WTC11 (cell line): ENCODE results near the gene C5AR1. TPM values are rescaled to one million over a fixed set of nuclear protein-coding genes. Genes with fewer than 3 reads are reported as not detected.

Experiments used
- ATAC-seq: fragments of 200-7000 bp; cut with Tn5 transposase; 2 replicates; pipeline ENCODE4 v1.10.0; 2021; ENCODE audit warnings: mild to moderate bottlenecking, moderate library complexity
- CTCF ChIA-PET: fragments of 300-600 bp; sonication (Branson Sonifier 250); formaldehyde crosslinking; loops from one replicate; lab custom pipeline; 2021; ENCODE audit warnings: antibody characterized with exemption; lab: Charles Lee
- POLR2A ChIA-PET: fragments of 350-600 bp; sonication (Branson Sonifier 250); formaldehyde crosslinking; loops from one replicate; lab custom pipeline; 2021; ENCODE audit warnings: antibody characterized with exemption; lab: Charles Lee
- DNase-seq: peaks from one replicate; pipeline ENCODE4 v3.0.0; 2021; ENCODE audit warnings: low spot score
- H3K27ac Mint-ChIP-seq: 2 replicates; pipeline ENCODE4 v1.8.0; 2021; ENCODE audit warnings: mixed read lengths
- H3K27me3 Mint-ChIP-seq: 2 replicates; pipeline ENCODE4 v1.8.0; 2021; ENCODE audit warnings: low read depth, mild to moderate bottlenecking, moderate library complexity, mixed read lengths
- H3K36me3 Mint-ChIP-seq: 2 replicates; pipeline ENCODE4 v1.8.0; 2021; ENCODE audit warnings: mixed read lengths
- H3K4me1 Mint-ChIP-seq: 2 replicates; pipeline ENCODE4 v1.8.0; 2022; ENCODE audit warnings: mixed read lengths
- H3K4me3 Mint-ChIP-seq: 2 replicates; pipeline ENCODE4 v1.8.0; 2021; ENCODE audit warnings: mild to moderate bottlenecking, moderate library complexity, mixed read lengths
- H3K9me3 Mint-ChIP-seq: 2 replicates; pipeline ENCODE4 v1.8.0; 2021; ENCODE audit warnings: mixed read lengths
- ATF1 ChIP-seq: sonication (generic); formaldehyde crosslinking; IDR thresholded peaks from 2 replicates; pipeline ENCODE4 v1.8.1; 2023; ENCODE audit warnings: mild to moderate bottlenecking, moderate library complexity, missing genetic modification reagents
- CREB1 ChIP-seq: sonication (generic); formaldehyde crosslinking; IDR thresholded peaks from 2 replicates; pipeline ENCODE4 v1.8.0; 2023; ENCODE audit warnings: mild to moderate bottlenecking, missing genetic modification reagents
- E2F5 ChIP-seq: sonication (generic); formaldehyde crosslinking; IDR thresholded peaks from 2 replicates; pipeline ENCODE4 v1.8.1; 2022; ENCODE audit warnings: mild to moderate bottlenecking, moderate library complexity, missing genetic modification reagents
- EMX1 ChIP-seq: fragments of 250-450 bp; sonication (Bioruptor Pico); IDR thresholded peaks from 2 replicates; pipeline ENCODE4 v1.8.0; 2021; ENCODE audit warnings: mild to moderate bottlenecking
- ERG ChIP-seq: fragments of 250-450 bp; sonication (Bioruptor Pico); IDR thresholded peaks from 2 replicates; pipeline ENCODE4 v1.8.0; 2021; ENCODE audit warnings: mild to moderate bottlenecking
- FOXP4 ChIP-seq: sonication (generic); formaldehyde crosslinking; IDR thresholded peaks from 2 replicates; pipeline ENCODE4 v1.8.0; 2022; ENCODE audit warnings: mild to moderate bottlenecking, missing genetic modification reagents
- IRF2 ChIP-seq: sonication (generic); formaldehyde crosslinking; IDR thresholded peaks from 2 replicates; pipeline ENCODE4 v1.8.0; 2022; ENCODE audit warnings: low read depth, missing genetic modification reagents, borderline replicate concordance
- JAZF1 ChIP-seq: fragments of 250-450 bp; sonication (Bioruptor Pico); IDR thresholded peaks from 2 replicates; pipeline ENCODE4 v1.9.0; 2021; ENCODE audit warnings: moderate library complexity, mild to moderate bottlenecking, inconsistent platforms
- MAX ChIP-seq: sonication (generic); formaldehyde crosslinking; IDR thresholded peaks from 2 replicates; pipeline ENCODE4 v1.8.0; 2022; ENCODE audit warnings: mild to moderate bottlenecking, missing genetic modification reagents
- NFE2L1 ChIP-seq: sonication (generic); formaldehyde crosslinking; IDR thresholded peaks from 2 replicates; pipeline ENCODE4 v1.8.1; 2023; ENCODE audit warnings: missing genetic modification reagents
- NR2C2 ChIP-seq: sonication (generic); formaldehyde crosslinking; IDR thresholded peaks from 2 replicates; pipeline ENCODE4 v1.8.0; 2022; ENCODE audit warnings: mild to moderate bottlenecking, missing genetic modification reagents
- SMAD4 ChIP-seq: sonication (generic); formaldehyde crosslinking; IDR thresholded peaks from 2 replicates; pipeline ENCODE4 v1.8.0; 2022; ENCODE audit warnings: mild to moderate bottlenecking, missing genetic modification reagents
- STAT6 ChIP-seq: sonication (generic); formaldehyde crosslinking; conservative IDR thresholded peaks from 2 replicates; pipeline ENCODE4 v1.8.1; 2023; ENCODE audit warnings: mild to moderate bottlenecking, low read depth, missing genetic modification reagents, moderate library complexity
- TP53 ChIP-seq: sonication (generic); formaldehyde crosslinking; IDR thresholded peaks from 2 replicates; pipeline ENCODE4 v1.8.1; 2023; ENCODE audit warnings: mild to moderate bottlenecking, missing genetic modification reagents
- ZNF121 ChIP-seq: sonication (generic); formaldehyde crosslinking; IDR thresholded peaks from 2 replicates; pipeline ENCODE4 v1.8.0; 2023; ENCODE audit warnings: missing genetic modification reagents
- ZNF232 ChIP-seq: sonication (generic); formaldehyde crosslinking; IDR thresholded peaks from 2 replicates; pipeline ENCODE4 v1.8.0; 2022; ENCODE audit warnings: mild to moderate bottlenecking, missing genetic modification reagents
- ZNF396 ChIP-seq: fragments of 250-450 bp; sonication (Bioruptor Pico); IDR thresholded peaks from 2 replicates; pipeline ENCODE4 v1.8.0; 2021; ENCODE audit warnings: mild to moderate bottlenecking, moderate library complexity, borderline replicate concordance
- ZNF423 ChIP-seq: fragments of 250-450 bp; sonication (Bioruptor Pico); IDR thresholded peaks from 2 replicates; pipeline ENCODE4 v2.1.2; 2022; ENCODE audit warnings: mild to moderate bottlenecking, moderate library complexity
- ZNF425 ChIP-seq: fragments of 250-450 bp; sonication (Bioruptor Pico); conservative IDR thresholded peaks from 2 replicates; pipeline ENCODE4 v1.9.0; 2021; ENCODE audit warnings: mild to moderate bottlenecking
- total RNA-seq: library from RNA; stranded (reverse); gene quantifications from 3 replicates; pipeline ENCODE4 v1.2.3, GENCODE V29; 2021

The C5AR1 gene
- total RNA-seq, 1 experiment from 2014 or later, result 0.28 TPM

GRCh38 chr19:47357788-47358680 lies 48.4 kb downstream of the C5AR1 start:
- ChIA-PET CTCF (interaction anchor here (1.0 to 1.7 kb wide), 1 partner anchor 9 kb away, joined by 6 to 9 read pairs; the partner anchor contains the start of gene DHX34), POLR2A (no interaction called here)
- Mint-ChIP-seq H3K9me3 (no peaks in the 10 kb centered on the region), H3K27me3 (no peaks in the 10 kb centered on the region), H3K27ac (no peak overlapping the region), H3K4me3 (no peak overlapping the region), H3K36me3 (peaks cover 89% of the 10 kb centered on the region), H3K4me1 (no peaks in the 10 kb centered on the region)
- ATAC-seq (peak; percentile 72), DNase-seq (peak; percentile 62)
- TF ChIP-seq ZNF121 (CRISPR knock-in tag), result peak; percentile 56; the same call in 1 of the 2 replicates
- no peak for TF ChIP-seq E2F5 (CRISPR knock-in tag)

- CTCF ChIA-PET, result interaction anchor here (1.7 kb wide), 1 partner anchor 10 kb away, joined by 9 read pairs; the partner anchor contains the start of gene DHX34
- ATAC-seq (no peak), DNase-seq (no peak)
- Mint-ChIP-seq H3K36me3 (peaks cover 85% of the 10 kb centered on the region), H3K4me3 (no peak overlapping the region), H3K9me3 (no peaks in the 10 kb centered on the region), H3K27ac (no peak overlapping the region), H3K27me3 (no peaks in the 10 kb centered on the region), H3K4me1 (no peaks in the 10 kb centered on the region)
- TF ChIP-seq ERG (CRISPR knock-in tag) (no peak), ZNF423 (no peak), NR2C2 (CRISPR knock-in tag) (no peak), JAZF1 (no peak), ATF1 (no peak)
- POLR2A ChIA-PET, result no interaction called here
Measured at GRCh38 chr19:47358936-47359335, 49.3 kb downstream of the C5AR1 start.

- no peak for ATAC-seq
- ChIA-PET POLR2A (interaction anchor here (1.0 kb wide), 1 partner anchor 29 kb away, joined by 3 read pairs; no protein-coding TSS in a partner anchor), CTCF (interaction anchor here (1.2 kb wide), 1 partner anchor 13 kb away, joined by 4 read pairs; the partner anchor contains the start of gene DHX34)
- Mint-ChIP-seq H3K9me3 (no peaks in the 10 kb centered on the region), H3K27me3 (no peaks in the 10 kb centered on the region), H3K4me1 (no peaks in the 10 kb centered on the region), H3K36me3 (peaks cover 78% of the 10 kb centered on the region), H3K4me3 (no peak overlapping the region), H3K27ac (no peak overlapping the region)
- DNase-seq, result no peak
- TF ChIP-seq ZNF425 (no peak), ZNF423 (no peak), EMX1 (CRISPR knock-in tag) (no peak), SMAD4 (CRISPR knock-in tag) (no peak), ZNF232 (no peak), ZNF396 (CRISPR knock-in tag) (no peak), STAT6 (CRISPR knock-in tag) (no peak), TP53 (no peak), NFE2L1 (CRISPR knock-in tag) (no peak), MAX (CRISPR knock-in tag) (no peak), IRF2 (CRISPR knock-in tag) (no peak), CREB1 (CRISPR knock-in tag) (no peak), FOXP4 (no peak)
Measured at GRCh38 chr19:47362321-47362720, 52.7 kb downstream of the C5AR1 start.
